ENCODE data around the gene CREB3L4. TPM values are rescaled to one million over a fixed set of nuclear protein-coding genes. Genes with fewer than 3 reads are reported as not detected.

The CREB3L4 gene
- total and polyA plus RNA-seq, 2 of the 13 experiments (the other 11 are each of a cell fraction or from before 2014, with no cell fraction given), result 9.9 to 18.7 TPM

- no peak for TF ChIP-seq ZNF142 (CRISPR knock-in tag; IDR thresholded peaks at IDR 0.05)
Observed at GRCh38 chr1:153938996-153939395, 28.7 kb upstream of the CREB3L4 start (continued).

- WGBS (ENCODE audit: low lambda C conversion rate), result over 99% methylated on average over 12 of the region's 12 CpGs
- TF ChIP-seq ZNF20 (CRISPR knock-in tag; IDR thresholded peaks at IDR 0.05) (no peak), ZNF841 (CRISPR knock-in tag; IDR thresholded peaks at IDR 0.05; ENCODE audit: borderline replicate concordance) (no peak), TMF1 (CRISPR knock-in tag; IDR thresholded peaks at IDR 0.05; ENCODE audit: low read depth) (no peak), PHF21A (CRISPR knock-in tag; IDR thresholded peaks at IDR 0.05) (no peak), MAX (IDR thresholded peaks at IDR 0.05) (no peak), ZBTB40 (IDR thresholded peaks at IDR 0.05) (no peak), ZBTB40 (CRISPR knock-in tag; IDR thresholded peaks at IDR 0.05) (no peak)
Observed at GRCh38 chr1:153939476-153939875, 28.2 kb upstream of the CREB3L4 start.

More at GRCh38 chr1:153939476-153939875, 28.2 kb upstream of the CREB3L4 start:
- ATAC-seq (no peak), FAIRE-seq (no peak), DNase-seq (ENCODE audit: low spot score) (no peak)
- intact Hi-C loops (cut with micrococcal nuclease; ENCODE audit: unreplicated experiment) (no loop called here), in situ Hi-C loops (cut with HindIII; ENCODE audit: extremely low pct_ligation_motif_present, low pct_unique_long_range_greater_than_20kb) (no loop called here)
- H3K9me3 ChIP-seq (ENCODE audit: low read length), result no peaks in the 10 kb centered on the region
- no TSS peak for BruUV-seq (replicated peaks)
- POLR2A ChIA-PET, result interaction anchor here (0.6 to 1.8 kb wide), 5 partner anchors 10 to 28 kb away, joined by 3 to 5 read pairs (median 4); partner anchors contain the start of gene CREB3L4
- CTCF ChIA-PET (ENCODE audit: low intra/inter-chr PET ratio, low total read pairs), result no interaction called here
- H2AFZ ChIP-seq (ENCODE audit: low read length), result no peak overlapping the region
- H3K4me3 ChIP-seq (replicated peaks in 1 of 3; ENCODE audit: insufficient read depth in 1 of 3, low read depth in 2 of 3, low read length in 3 of 3), result no peak overlapping the region
- no peak overlapping the region for H3K9ac ChIP-seq (ENCODE audit: insufficient read depth, low read depth, low read length)
- H3K79me2 ChIP-seq (ENCODE audit: insufficient read depth, low read length), result peaks cover under 1% of the 10 kb centered on the region
- no peak overlapping the region for H3K4me2 ChIP-seq (ENCODE audit: low read depth, low read length)
- H4K20me1 ChIP-seq (ENCODE audit: insufficient read depth, low read length), result no peaks in the 10 kb centered on the region
- H3K36me3 ChIP-seq (replicated peaks in 1 of 2; ENCODE audit: control insufficient read depth in 1 of 2, insufficient read depth in 2 of 2, low read length in 2 of 2), result peaks cover 23 to 56% of the 10 kb centered on the region in 2 experiments
- no peak overlapping the region for H3K27ac ChIP-seq (ENCODE audit: extremely low read length, insufficient read depth, low read length)
- no peaks in the 10 kb centered on the region for H3K27me3 ChIP-seq (ENCODE audit: control insufficient read depth in 1 of 2, insufficient read depth in 2 of 2, low read length in 2 of 2)
- peaks cover 19% of the 10 kb centered on the region for H3K4me1 ChIP-seq (ENCODE audit: insufficient read depth, low read length)

Data from HepG2 (cell line).